Parathyroid adenoma (tissue), 2 donors: ENCODE data around the gene PARP2.

Experiments used
- H2AFZ ChIP-seq: fragments of 300-600 bp; sonication (generic); one replicate; pipeline ENCODE4 v1.7.0; 2017; ENCODE audit warnings: antibody characterized with exemption, mild to moderate bottlenecking
- H3K27ac ChIP-seq: fragments of 300-600 bp; sonication (generic); one replicate; pipeline ENCODE4 v1.7.0; 2017
- H3K27me3 ChIP-seq: fragments of 300-600 bp; sonication (generic); one replicate; pipeline ENCODE4 v1.7.0; 2017; ENCODE audit warnings: low read length; ENCODE audit not compliant: control insufficient read depth, insufficient read depth
- H3K36me3 ChIP-seq: fragments of 300-600 bp; sonication (generic); one replicate; pipeline ENCODE4 v1.7.0; 2017; ENCODE audit warnings: low read length; ENCODE audit not compliant: control insufficient read depth, insufficient read depth
- H3K4me1 ChIP-seq: fragments of 300-600 bp; sonication (generic); one replicate; pipeline ENCODE4 v1.7.0; 2017; ENCODE audit warnings: control low read depth
- H3K4me2 ChIP-seq: fragments of 300-600 bp; sonication (generic); one replicate; pipeline ENCODE4 v1.7.0; 2017; ENCODE audit warnings: low read length
- H3K4me3 ChIP-seq: fragments of 300-600 bp; sonication (generic); one replicate; pipeline ENCODE4 v1.7.0; 2017; ENCODE audit warnings: low read depth, low read length
- H3K79me2 ChIP-seq: fragments of 300-600 bp; sonication (generic); one replicate; pipeline ENCODE4 v1.7.0; 2017; ENCODE audit warnings: control low read depth
- H3K9ac ChIP-seq: fragments of 300-600 bp; sonication (generic); one replicate; pipeline ENCODE4 v1.7.0; 2017; ENCODE audit warnings: mild to moderate bottlenecking
- H3K9me3 ChIP-seq: fragments of 300-600 bp; sonication (generic); one replicate; pipeline ENCODE4 v1.7.0; 2017; ENCODE audit warnings: low read length; ENCODE audit not compliant: control insufficient read depth
- TF ChIP-seq, protein P1 (sequence below): fragments of 300-600 bp; sonication (generic); IDR thresholded peaks from one replicate; pipeline ENCODE4 v1.7.0; 2017; ENCODE audit warnings: antibody characterized with exemption, mild to moderate bottlenecking
- donor health status: primary hyperparathyroidism.

PARP2 gene

DNA sequence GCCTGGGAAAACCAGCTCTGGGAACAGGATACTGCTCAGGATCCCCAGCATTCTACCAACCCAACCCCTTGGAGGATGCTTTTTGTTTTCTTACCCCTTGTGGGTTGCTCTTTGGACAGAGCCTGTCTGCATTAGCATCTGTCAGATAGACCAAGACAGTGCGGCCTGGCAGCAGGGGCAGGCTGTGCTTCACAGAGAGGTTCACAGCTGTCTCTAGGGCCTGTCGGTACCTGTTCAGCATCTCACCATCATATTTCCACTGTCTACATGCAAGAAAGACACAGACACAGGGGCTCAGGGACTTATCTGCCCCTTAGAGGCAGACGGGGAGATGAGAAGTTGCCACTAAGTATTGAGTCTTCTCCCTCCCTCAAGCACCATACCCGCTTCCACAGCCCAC, 48.1 kb downstream of the PARP2 start:
- H2AFZ ChIP-seq: no peak overlapping the region
- H3K4me3 ChIP-seq: no peak overlapping the region
- no peaks in the 10 kb centered on the region for H3K79me2 ChIP-seq
- no peaks in the 10 kb centered on the region for H3K27me3 ChIP-seq
- no peaks in the 10 kb centered on the region for H3K4me1 ChIP-seq
- TF ChIP-seq, protein P1, sequence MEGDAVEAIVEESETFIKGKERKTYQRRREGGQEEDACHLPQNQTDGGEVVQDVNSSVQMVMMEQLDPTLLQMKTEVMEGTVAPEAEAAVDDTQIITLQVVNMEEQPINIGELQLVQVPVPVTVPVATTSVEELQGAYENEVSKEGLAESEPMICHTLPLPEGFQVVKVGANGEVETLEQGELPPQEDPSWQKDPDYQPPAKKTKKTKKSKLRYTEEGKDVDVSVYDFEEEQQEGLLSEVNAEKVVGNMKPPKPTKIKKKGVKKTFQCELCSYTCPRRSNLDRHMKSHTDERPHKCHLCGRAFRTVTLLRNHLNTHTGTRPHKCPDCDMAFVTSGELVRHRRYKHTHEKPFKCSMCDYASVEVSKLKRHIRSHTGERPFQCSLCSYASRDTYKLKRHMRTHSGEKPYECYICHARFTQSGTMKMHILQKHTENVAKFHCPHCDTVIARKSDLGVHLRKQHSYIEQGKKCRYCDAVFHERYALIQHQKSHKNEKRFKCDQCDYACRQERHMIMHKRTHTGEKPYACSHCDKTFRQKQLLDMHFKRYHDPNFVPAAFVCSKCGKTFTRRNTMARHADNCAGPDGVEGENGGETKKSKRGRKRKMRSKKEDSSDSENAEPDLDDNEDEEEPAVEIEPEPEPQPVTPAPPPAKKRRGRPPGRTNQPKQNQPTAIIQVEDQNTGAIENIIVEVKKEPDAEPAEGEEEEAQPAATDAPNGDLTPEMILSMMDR: no peak
- no peaks in the 10 kb centered on the region for H3K36me3 ChIP-seq
- H3K9me3 ChIP-seq: no peaks in the 10 kb centered on the region
- H3K9ac ChIP-seq: no peak overlapping the region
- no peak overlapping the region for H3K27ac ChIP-seq
- no peak overlapping the region for H3K4me2 ChIP-seq

DNA sequence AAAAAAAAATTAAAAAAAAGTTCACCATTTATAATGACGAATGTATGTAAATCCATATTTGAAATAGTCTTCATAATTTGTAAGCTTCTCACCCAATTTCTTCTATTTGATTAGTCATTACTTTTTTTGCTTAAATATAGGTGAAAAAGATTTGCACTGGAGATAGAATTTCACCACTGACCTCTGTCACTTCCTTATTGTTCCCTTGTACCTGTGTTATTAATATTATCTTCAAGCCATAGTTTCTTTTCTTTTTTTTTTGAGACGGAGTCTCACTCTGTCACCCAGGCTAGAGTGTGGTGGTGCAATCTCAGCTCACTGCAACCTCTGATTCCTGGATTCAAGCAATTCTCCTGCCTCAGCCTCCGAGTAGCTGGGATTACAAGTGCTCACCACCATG, 54.1 kb downstream of the PARP2 start:
- TF ChIP-seq, protein P1: no peak
- Histone ChIP-seq H3K27ac (no peak overlapping the region), H3K27me3 (no peaks in the 10 kb centered on the region), H3K36me3 (no peaks in the 10 kb centered on the region), H2AFZ (no peak overlapping the region), H3K4me2 (no peak overlapping the region), H3K4me3 (no peak overlapping the region), H3K9ac (no peak overlapping the region), H3K9me3 (no peaks in the 10 kb centered on the region), H3K4me1 (no peaks in the 10 kb centered on the region), H3K79me2 (no peaks in the 10 kb centered on the region)

DNA sequence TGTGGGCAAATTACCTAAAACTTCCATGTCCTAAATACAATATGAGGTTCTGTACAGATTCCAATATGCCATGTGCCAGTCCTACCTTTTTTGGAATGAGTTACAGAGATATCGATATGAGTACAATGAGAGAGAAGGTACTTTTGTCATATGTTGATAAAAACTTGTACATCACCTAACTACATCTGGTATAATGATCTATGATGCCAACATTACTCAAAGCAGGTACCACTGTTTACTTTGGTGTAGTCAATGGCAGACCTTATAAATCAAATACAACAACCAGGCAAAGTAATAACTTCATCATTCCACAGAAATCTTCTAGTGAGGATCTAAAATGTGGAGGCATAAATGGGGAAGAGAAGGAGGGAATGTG, 57.1 kb downstream of the PARP2 start:
- no peaks in the 10 kb centered on the region for H3K4me1 ChIP-seq
- no peak overlapping the region for H2AFZ ChIP-seq
- no peaks in the 10 kb centered on the region for H3K27me3 ChIP-seq
- H3K4me2 ChIP-seq: no peak overlapping the region
- TF ChIP-seq, protein P1: no peak
- H3K79me2 ChIP-seq: no peaks in the 10 kb centered on the region
- H3K27ac ChIP-seq: no peak overlapping the region
- no peaks in the 10 kb centered on the region for H3K36me3 ChIP-seq
- H3K4me3 ChIP-seq: no peak overlapping the region
- H3K9me3 ChIP-seq: no peaks in the 10 kb centered on the region
- no peak overlapping the region for H3K9ac ChIP-seq

DNA sequence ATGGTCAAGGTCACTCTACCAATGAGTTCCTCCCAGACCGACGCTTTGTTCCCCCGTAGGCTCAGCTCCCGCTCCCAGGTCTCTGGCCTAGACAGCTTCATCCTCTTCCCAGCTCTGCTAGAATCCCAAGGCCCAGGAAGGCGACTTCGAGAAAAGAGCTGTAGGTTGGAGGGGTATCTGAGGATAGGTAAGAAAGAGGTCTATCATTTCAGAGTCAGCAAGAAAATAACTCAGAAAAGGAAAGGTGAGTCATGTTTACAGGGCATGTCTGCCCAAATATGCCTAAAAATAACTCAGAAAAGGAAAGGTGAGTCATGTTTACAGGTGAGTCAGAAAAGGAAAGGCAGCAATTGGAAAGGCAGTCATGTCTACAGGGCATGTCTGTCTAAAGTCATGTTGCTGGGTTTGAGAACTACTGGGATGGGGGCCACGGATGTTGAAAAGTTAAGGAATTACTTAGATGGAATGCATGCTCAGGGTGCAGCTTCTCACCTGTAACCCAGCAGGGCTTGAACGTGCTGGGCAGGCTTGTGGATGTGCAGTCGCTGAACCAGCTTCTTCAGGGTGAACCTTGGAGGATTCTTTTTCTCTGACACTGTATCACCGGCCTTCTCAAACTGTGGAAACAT, 57.6 kb downstream of the PARP2 start:
- Histone ChIP-seq H3K9me3 (no peaks in the 10 kb centered on the region), H2AFZ (no peak overlapping the region), H3K27ac (no peak overlapping the region), H3K4me3 (no peak overlapping the region), H3K4me2 (no peak overlapping the region), H3K9ac (no peak overlapping the region), H3K27me3 (no peaks in the 10 kb centered on the region), H3K4me1 (no peaks in the 10 kb centered on the region), H3K36me3 (no peaks in the 10 kb centered on the region), H3K79me2 (no peaks in the 10 kb centered on the region)
- TF ChIP-seq, protein P1: no peak

DNA sequence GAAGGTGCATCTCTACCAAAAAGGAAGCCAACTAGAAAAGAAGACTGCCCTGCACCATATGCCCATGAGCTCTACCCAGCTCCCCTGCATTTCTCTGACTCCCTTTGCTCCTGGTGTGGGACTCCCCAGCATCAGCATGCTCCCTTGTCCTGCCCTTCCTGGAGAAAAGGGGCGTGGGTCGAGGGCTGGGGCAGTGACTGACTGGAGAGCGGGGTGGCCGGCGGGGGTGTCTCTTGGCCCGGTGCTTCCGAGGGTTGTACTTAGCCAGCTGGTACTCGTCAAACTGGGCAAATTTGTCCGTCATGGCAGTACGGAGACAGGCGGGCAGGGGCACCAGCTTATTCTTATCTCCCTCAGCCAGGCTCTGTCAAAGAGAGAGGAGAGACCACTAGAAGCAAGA, 60.1 kb downstream of the PARP2 start:
- Histone ChIP-seq H2AFZ (no peak overlapping the region), H3K4me2 (no peak overlapping the region), H3K4me1 (no peaks in the 10 kb centered on the region), H3K27me3 (no peaks in the 10 kb centered on the region), H3K9me3 (no peaks in the 10 kb centered on the region), H3K27ac (no peak overlapping the region), H3K4me3 (no peak overlapping the region), H3K9ac (no peak overlapping the region), H3K36me3 (no peaks in the 10 kb centered on the region), H3K79me2 (no peaks in the 10 kb centered on the region)
- TF ChIP-seq, protein P1: no peak
